NCI-H1417 treated with DMSO at 0.1 percent for 48 hours (cell line): ENCODE results near the gene UQCC2.

Source experiments
- DNase-seq: peaks from one replicate; lab custom pipeline; 2025; lab: John Stamatoyannopoulos, UW

Gene UQCC2

DNA sequence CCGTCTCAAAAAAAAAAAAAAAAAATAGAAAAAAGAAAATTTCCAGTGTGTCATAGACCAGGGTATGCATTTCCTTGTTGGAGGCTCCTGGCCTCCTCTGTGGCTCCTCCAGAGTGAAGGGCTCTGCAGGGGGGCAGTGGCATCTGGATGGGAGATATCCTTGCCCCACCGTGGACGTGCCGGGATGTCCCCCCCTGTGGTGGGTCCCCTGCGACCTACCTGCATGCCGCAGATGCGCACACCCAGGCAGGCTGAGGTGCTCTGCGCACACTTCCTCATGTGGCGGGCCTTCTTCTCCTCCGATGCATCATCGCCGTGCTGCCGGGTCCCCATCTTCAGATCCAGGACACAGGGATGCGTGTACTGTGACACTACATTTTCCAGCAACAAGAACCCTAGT lies 13.7 kb upstream of the UQCC2 start:
- DNase-seq = no peak

GRCh38 chr6:33724102-33725023 lies 12.9 kb upstream of the UQCC2 start:
- DNase-seq = no peak

- DNase-seq = no peak
Measured at GRCh38 chr6:33723371-33724085, 12.0 kb upstream of the UQCC2 start.

DNA sequence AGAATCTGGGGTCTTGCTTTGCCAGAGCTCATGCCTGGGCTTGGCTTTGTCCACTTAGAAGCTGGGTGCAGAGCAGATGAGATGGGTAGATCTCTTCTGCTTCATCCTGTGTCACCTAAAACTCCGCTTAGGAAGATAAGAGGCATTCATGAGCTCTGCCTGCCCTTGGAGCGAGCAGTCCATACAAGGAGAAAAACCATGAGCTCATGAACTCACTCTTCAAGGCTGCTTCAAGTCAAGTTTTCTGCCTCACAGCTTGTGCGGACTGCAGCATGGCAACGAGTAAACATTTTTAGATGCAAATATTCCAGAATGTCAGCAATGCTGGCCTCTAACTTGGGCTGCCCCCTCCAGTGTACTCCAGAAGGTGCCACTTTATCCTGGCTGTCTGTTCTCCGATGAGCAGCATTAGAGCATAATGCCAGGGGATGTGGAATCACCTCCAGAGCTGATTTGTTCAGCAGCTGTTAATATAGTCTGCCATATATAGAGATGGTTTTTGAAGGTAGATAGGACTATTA lies 10.7 kb upstream of the UQCC2 start:
- no peak for DNase-seq

DNA sequence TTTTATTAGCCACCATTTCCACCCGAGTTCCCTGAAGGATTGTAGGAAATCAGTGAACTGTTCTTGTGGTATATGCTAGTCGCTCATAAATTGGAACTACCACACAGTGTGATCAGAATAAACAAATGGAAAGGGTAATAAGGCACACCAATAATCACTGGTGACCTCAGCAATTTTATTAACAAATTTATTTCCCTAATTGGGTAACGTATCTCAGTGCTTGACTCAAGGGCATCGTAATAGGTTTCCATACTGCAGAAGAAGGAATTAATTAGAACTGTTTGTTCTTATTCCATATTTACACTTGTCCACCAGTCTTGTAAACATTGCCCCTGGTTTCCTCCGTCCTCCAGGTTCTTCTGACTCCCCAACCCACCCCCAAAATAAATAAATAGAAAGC lies 10.0 kb upstream of the UQCC2 start:
- no peak for DNase-seq

DNA sequence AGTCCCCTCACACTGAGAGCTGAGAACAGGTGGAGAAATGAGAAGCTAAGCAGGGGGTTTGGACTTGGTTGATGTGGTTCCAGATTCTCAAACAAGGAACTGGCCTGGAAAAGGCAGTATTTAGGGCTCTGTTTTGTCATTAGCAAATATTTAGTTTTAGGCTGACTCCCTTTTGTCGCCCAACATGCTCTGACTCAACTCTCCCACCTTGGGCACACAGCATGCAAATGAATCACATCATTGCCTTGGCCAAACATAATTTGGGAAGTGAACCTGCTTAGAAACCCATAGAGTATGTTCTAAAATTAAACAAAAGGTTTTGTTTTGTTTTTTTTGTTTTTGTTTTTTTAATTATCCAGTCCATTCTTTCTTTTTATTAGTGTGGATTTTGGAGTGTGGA lies 9.5 kb upstream of the UQCC2 start:
- DNase-seq = no peak

DNA sequence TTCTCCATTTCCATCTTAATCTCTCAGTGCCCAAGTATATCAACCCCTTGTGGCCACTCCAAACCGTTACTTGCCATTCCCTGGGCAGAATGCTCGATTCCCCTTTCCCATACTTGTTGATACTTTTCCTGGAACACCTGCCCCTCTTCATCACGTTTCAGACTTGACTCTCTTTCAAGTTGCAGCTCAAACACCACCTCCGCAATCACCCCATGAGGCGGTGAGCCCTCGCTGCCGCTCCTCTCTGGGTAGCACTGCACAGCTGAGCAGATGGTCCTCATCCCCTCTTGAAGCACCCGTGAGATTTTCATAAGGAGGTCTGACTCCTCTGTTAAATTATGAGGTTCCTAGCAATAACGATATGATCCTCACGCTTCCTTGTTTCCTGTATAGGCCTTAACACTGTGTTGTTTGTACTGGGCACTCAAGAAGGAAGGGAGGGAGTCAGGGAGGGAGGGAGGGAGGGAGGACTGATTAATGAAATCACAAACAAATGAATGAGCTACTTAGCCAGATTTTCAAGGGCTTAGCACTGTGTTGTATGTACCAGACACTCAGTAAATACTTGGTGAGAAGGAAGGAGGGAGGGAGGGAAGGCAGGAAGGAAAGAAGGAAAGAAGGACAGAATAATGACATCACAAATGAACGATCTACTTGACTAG lies 8.0 kb upstream of the UQCC2 start:
- no peak for DNase-seq

- DNase-seq = no peak
Measured at GRCh38 chr6:33718713-33719112, 7.2 kb upstream of the UQCC2 start.

- DNase-seq = no peak
Measured at GRCh38 chr6:33717934-33718455, 6.5 kb upstream of the UQCC2 start.

DNA sequence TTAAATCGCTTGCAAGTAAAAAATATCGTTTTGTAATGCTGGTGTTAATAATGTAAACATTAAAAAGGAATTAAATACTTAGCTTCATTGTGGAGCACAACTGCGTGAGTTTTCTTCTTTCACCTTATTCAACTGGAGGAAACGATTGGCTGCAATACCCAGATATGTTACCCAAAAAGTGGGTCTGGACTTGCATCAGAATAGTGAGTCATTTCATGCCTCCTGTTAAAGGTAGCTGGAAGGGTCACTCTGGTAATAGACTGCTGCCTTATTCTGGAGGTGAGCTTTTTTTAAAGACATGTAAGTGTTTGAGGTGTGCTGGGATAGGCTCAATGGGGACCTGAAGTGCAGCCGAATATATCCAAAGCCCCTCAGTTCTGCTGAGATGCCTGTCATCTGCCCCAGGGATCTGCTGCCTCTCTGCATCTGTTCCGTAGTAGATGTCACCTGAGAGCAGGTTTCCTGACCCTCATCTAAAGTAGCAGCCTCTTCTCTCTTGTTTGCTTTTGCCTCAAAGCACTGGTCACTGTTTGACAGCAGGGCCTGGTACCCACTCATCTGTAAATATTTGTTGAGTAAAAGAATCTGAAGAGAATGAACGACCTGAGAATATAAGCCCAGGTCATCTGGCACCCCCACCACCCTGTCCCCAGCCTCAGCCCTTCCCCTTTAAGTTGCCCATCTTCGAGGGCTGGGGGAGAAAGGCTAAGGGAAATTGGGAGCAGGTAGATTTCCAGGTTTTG lies 5.6 kb upstream of the UQCC2 start:
- DNase-seq = no peak

- DNase-seq = peak; percentile 14
Measured at GRCh38 chr6:33716379-33716778, 4.9 kb upstream of the UQCC2 start.

DNA sequence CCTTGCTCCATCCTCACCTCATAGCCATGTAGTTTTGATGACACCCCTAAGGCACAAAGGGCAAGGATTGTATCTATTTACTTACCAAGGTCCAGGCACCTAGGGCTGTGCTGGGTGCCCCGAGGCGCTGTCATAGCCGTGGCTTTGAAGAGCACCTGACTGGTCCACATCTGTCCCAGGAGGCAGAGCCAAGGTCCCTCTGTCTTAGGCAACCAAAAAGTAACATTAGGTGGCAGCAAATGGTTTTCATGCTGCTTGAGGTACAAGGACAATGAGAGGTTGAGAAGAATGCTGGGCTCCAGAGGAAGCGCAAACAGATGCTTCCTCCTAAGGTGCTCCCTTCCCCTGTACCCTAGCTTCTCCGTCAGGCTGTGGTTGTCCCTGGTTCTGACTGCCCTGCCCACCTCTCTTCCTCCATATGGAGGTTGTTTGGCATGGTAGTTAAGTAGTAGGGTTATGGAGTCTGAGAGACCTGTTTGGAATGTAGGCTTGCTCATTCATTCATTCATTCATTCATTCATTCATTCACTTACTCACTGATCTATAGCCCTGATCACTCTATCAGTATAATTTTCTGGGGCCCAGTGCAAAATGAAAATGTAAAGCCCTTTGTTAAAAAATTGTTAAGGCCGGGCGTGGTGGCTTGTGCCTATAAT lies 3.0 kb upstream of the UQCC2 start:
- DNase-seq = no peak

DNA sequence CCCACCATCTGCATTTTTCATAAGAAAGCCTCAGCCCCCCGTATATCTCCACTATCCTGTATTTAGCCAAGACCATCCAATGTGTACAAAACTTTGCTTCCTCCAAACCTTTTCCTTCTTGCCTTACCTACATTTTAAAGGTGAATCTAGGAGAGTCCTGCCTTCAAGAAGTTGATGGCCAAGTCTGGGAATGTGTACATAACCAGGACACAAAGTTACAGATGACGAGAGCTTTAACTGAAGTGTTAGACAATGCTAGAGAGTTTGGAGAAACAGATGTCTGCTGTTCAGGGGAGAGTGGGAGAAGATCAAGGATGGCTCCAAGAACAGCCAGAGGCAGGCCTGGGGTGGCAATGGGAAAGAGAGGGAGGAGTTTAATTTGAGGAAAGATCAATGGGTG lies 2.3 kb upstream of the UQCC2 start:
- no peak for DNase-seq

DNA sequence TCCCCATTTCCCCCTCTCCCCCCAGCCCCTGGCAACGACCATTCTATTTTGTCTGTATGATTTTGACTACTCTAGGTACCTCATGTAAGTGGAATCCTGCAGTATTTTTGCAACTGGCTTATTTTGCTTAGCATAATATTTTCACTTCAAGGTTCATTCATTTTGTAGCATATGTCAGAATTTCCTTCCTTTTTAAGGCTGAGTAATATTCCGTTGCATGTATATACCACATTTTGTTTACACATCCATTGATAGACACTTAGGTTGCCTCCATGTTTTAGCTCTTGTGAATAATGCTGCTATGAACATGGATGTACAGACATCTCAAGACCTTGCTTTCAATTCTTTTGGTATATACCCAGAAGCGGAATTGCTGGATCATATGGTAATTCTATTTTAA lies 1.4 kb upstream of the UQCC2 start:
- no peak for DNase-seq

- DNase-seq = no peak
Measured at GRCh38 chr6:33710296-33711121, 991 bp downstream of the UQCC2 start.

DNA sequence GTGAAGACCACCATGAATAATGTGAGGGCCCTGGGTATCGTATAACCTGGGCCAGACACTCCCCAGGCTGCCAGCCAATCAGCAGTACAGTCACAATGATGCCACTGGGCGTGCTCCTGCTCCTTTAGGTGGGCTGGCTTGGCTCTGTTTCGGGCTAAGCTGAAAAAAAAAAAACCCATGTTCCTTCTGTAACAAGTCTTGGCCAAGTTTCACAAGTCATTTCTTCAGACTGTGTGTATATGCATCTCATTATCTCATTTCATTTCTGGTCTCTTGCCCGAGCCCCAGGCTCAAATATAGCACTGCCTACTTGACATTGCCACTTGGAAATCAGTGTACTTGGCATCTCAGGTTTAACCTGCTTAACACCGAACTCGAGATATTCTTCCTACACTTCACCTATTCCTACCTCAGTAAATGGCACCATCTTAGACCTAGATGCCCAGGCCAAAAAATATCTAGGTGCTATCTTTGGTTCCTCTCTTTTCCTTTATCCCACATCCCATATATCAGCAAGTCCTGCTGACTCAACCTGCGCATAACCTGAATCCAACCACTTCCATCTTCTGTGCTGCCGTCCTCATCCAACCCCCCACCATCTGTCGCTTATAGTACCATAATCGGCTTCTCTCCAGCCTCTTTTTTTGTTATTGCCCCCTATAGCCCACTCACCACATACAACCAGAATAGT lies 1.8 kb downstream of the UQCC2 start:
- DNase-seq = no peak

DNA sequence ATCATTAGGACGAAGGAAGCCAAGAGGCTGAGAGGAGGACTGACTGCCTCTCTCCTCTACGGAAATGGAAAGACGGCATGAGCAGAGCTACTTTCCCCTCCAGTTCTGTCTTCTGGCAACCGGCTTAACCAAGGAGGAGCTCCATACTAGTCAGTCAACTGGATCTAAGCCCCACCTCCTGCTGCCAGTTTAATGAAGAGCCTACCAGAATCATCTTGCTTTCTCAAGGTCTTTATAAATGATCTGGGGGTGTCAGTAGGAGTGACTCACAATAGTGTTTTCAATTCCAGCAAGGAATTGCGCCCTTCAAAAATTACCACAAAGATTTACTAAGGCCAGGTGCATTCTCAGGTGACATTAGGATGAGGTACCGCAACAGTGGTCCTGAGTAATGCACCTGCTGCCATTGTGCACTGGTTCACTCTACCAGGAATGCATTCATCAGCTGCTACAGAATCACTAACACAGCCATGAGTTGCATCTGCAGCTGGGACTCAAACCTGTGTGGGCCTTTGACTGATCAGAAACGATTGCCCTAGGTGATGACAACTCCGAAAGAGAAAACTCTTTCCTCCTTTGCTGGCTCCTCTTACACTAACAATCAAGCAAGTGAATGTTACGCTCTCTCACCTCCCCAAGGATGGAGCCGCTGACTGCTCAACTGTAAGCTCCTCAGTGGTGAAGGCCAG lies 2.8 kb downstream of the UQCC2 start:
- no peak for DNase-seq

DNA sequence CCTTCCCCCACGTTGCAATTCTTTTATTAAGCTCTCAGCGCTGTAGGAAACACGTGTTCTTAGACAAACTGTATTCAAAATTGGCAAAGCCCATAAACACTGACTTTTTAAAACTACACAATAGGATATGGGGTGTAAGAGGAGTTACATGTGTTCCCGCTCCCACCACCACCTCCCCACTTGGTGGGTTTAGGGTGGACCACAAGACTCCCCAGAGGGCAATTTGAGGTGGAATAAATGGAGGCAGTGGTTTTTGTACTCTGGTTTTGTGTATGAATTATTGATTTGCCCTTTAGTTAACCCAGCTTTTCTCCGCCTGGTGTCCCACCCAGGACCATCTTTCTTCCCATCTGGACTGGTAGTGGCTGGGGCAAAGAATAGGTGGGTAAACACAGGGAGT lies 3.7 kb downstream of the UQCC2 start:
- DNase-seq = no peak
